Measurements from ENCODE around the gene INCA1. TPM values are rescaled to one million over a fixed set of nuclear protein-coding genes. Genes with fewer than 3 reads are reported as not detected.

The INCA1 gene
- total and polyA plus RNA-seq, 2 of the 13 experiments (the other 11 are each of a cell fraction or from before 2014, with no cell fraction given): 0.93 to 2.6 TPM

- no peak; the same call in 1 of the 2 replicates for TF ChIP-seq ZNF580 (CRISPR knock-in tag; IDR thresholded peaks at IDR 0.05; ENCODE audit: borderline replicate concordance, low read depth)
- TF ChIP-seq HNF4G (IDR thresholded peaks at IDR 0.05; ENCODE audit: borderline replicate concordance, low read depth, low read length): no peak
- no peak for TF ChIP-seq HNF4G (CRISPR knock-in tag; IDR thresholded peaks at IDR 0.05; ENCODE audit: borderline replicate concordance, low read depth)
- peak; percentile 31; the same call in 1 of the 2 replicates for TF ChIP-seq RXRB (CRISPR knock-in tag; IDR thresholded peaks at IDR 0.05; ENCODE audit: borderline replicate concordance)
- peak; percentile 50 for TF ChIP-seq GABPA (IDR thresholded peaks at IDR 0.05; ENCODE audit: low read depth, low read length)
- TF ChIP-seq GABPA (CRISPR knock-in tag; IDR thresholded peaks at IDR 0.05; ENCODE audit: low read depth): no peak; the same call in 1 of the 2 replicates
- no peak for TF ChIP-seq ZHX2 (IDR thresholded peaks at IDR 0.05; ENCODE audit: low read depth)
- 0 out of 2 replicates have a peak, but pooled peaks have one; percentile 36 for TF ChIP-seq ZHX2 (CRISPR knock-in tag; IDR thresholded peaks at IDR 0.05; ENCODE audit: borderline replicate concordance)
- TF ChIP-seq SIN3A (IDR thresholded peaks at IDR 0.05; ENCODE audit: borderline replicate concordance, low read depth, low read length): no peak
- no peak for TF ChIP-seq SPEN (CRISPR knock-in tag; IDR thresholded peaks at IDR 0.05; ENCODE audit: low read depth)
- no peak for TF ChIP-seq NFIB (CRISPR knock-in tag; IDR thresholded peaks at IDR 0.05; ENCODE audit: borderline replicate concordance)
- peak; percentile 97 for TF ChIP-seq HNRNPLL (IDR thresholded peaks at IDR 0.05; ENCODE audit: low read depth, low read length, poor library complexity, severe bottlenecking)
- no peak for TF ChIP-seq MTA3 (CRISPR knock-in tag; IDR thresholded peaks at IDR 0.05)
- TF ChIP-seq ZNF343 (CRISPR knock-in tag; IDR thresholded peaks at IDR 0.05): no peak
- no peak for TF ChIP-seq ZNF770 (CRISPR knock-in tag; IDR thresholded peaks at IDR 0.05)
- TF ChIP-seq NFAT5 (CRISPR knock-in tag; IDR thresholded peaks at IDR 0.05): no peak
Observed at GRCh38 chr17:4966844-4967538, 30.3 kb downstream of the INCA1 start (continued).

All from HepG2 (cell line).